HEK293T (cell line): Measurements from ENCODE around the gene BCL2L2.

Experiments used
- CTCF ChIA-PET: fragments of 350-600 bp; formaldehyde crosslinking; extraction: SDS; loops from one replicate; lab custom pipeline; 2021; ENCODE audit warnings: antibody characterized with exemption, inconsistent platforms; lab: Yijun Ruan, JAX
- POLR2A ChIA-PET: fragments of 350-600 bp; formaldehyde crosslinking; extraction: SDS; loops from one replicate; lab custom pipeline; 2020; ENCODE audit warnings: antibody characterized with exemption, inconsistent platforms; lab: Yijun Ruan, JAX
- DNase-seq: peaks from one replicate; pipeline ENCODE4 v3.0.0; 2012; ENCODE audit warnings: mixed read lengths; ENCODE audit errors: extremely low spot score
- ARNT ChIP-seq: fragments of 450-650 bp; IDR thresholded peaks from 2 replicates; pipeline ENCODE4 v1.6.1; 2017; ENCODE audit warnings: mild to moderate bottlenecking
- BHLHE40 ChIP-seq: fragments of 450-650 bp; IDR thresholded peaks from 2 replicates; pipeline ENCODE4 v1.6.1; 2016; ENCODE audit warnings: mild to moderate bottlenecking, moderate library complexity, borderline replicate concordance
- CTBP1 ChIP-seq: fragments of 450-650 bp; IDR thresholded peaks from 2 replicates; pipeline ENCODE4 v1.6.1; 2016; ENCODE audit warnings: borderline replicate concordance
- ELF4 ChIP-seq: fragments of 450-650 bp; IDR thresholded peaks from 2 replicates; pipeline ENCODE4 v1.6.1; 2017; ENCODE audit warnings: antibody characterized with exemption
- FOXA1 ChIP-seq: fragments of 450-650 bp; IDR thresholded peaks from 2 replicates; pipeline ENCODE4 v1.6.1; 2016; ENCODE audit warnings: mild to moderate bottlenecking
- FOXK2 ChIP-seq: fragments of 450-650 bp; IDR thresholded peaks from 2 replicates; pipeline ENCODE4 v1.6.1; 2016; ENCODE audit warnings: mild to moderate bottlenecking
- FOXM1 ChIP-seq: fragments of 450-650 bp; IDR thresholded peaks from 2 replicates; pipeline ENCODE4 v1.6.1; 2017; ENCODE audit warnings: mild to moderate bottlenecking, borderline replicate concordance
- HDGF ChIP-seq: fragments of 450-650 bp; IDR thresholded peaks from 2 replicates; pipeline ENCODE4 v1.6.1; 2017; ENCODE audit warnings: antibody characterized with exemption, borderline replicate concordance
- L3MBTL2 ChIP-seq: fragments of 450-650 bp; conservative IDR thresholded peaks from 2 replicates; pipeline ENCODE4 v1.6.1; 2016; ENCODE audit warnings: mild to moderate bottlenecking
- LEF1 ChIP-seq: fragments of 450-650 bp; IDR thresholded peaks from 2 replicates; pipeline ENCODE4 v1.6.1; 2017; ENCODE audit warnings: mild to moderate bottlenecking, borderline replicate concordance
- NFRKB ChIP-seq: fragments of 450-650 bp; IDR thresholded peaks from 2 replicates; pipeline ENCODE4 v1.6.1; 2016; ENCODE audit warnings: mild to moderate bottlenecking, moderate library complexity
- SP1 ChIP-seq: fragments of 450-650 bp; IDR thresholded peaks from 2 replicates; pipeline ENCODE4 v1.6.1; 2017
- SUZ12 ChIP-seq: fragments of 450-650 bp; IDR thresholded peaks from 2 replicates; pipeline ENCODE4 v1.6.1; 2016; ENCODE audit warnings: mild to moderate bottlenecking
- TARDBP ChIP-seq: fragments of 450-650 bp; IDR thresholded peaks from 2 replicates; pipeline ENCODE4 v1.6.1; 2016
- ZNF384 ChIP-seq: fragments of 450-650 bp; IDR thresholded peaks from 2 replicates; pipeline ENCODE4 v1.6.1; 2016
- TF ChIP-seq, protein P1 (sequence below): fragments of 450-650 bp; IDR thresholded peaks from 2 replicates; pipeline ENCODE4 v1.6.1; 2016

Gene BCL2L2

GRCh38 chr14:23345987-23346692, 39.5 kb downstream of the BCL2L2 start:
- DNase-seq, result no peak
- ChIA-PET POLR2A (interaction anchor here (1.1 to 1.8 kb wide), 2 partner anchors 25 to 251 kb away, joined by 3 to 11 read pairs; partner anchors contain the start of genes ACIN1, C14orf119 and PABPN1), CTCF (interaction anchor here (0.9 to 2.3 kb wide), 3 partner anchors 14 to 37 kb away, joined by 3 to 8 read pairs (median 5); no protein-coding TSS in a partner anchor)
- TF ChIP-seq HDGF (no peak), NFRKB (no peak), FOXA1 (no peak), ZNF384 (no peak), L3MBTL2 (no peak), FOXM1 (no peak), BHLHE40 (no peak), ARNT (no peak), SP1 (no peak), TARDBP (no peak), ELF4 (no peak), LEF1 (no peak), SUZ12 (no peak), CTBP1 (no peak)

DNA sequence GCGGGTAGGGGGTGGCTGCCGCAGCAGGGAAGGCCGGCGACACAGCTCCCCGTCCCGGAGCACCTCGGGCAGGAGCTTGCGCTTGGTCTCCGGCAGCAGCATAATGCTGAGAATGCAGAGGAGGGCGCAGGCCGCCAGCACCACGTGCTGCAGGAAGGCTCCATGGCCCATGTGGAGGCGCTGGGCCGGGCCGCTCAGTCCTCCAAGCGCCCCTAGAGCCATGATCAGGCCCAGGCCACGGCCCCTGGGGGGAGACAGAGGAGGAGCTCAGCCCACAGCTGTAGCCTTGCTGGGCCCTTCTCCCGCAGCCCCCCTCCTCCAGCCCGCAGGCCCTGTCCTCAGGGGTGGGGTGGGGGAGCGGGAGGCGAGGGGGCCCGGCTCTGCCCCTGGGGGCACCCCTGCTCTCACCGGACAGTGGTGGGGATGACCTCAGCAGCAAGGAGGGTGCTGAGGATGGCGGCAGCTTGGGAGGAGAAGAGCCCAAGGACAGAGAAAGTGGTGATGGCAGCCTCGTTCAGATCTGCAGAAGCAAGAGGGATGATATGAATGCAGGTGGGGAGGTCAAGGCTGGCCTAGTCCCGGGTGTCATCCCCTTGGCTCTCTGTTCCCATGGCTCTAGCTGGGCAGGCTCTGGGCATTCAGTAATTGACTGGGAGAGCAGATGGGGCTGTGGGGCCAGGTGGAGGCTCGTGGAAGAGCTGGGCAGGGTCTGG, 40.2 kb downstream of the BCL2L2 start:
- DNase-seq, result no peak
- CTCF ChIA-PET, result interaction anchor here (2.3 kb wide), 1 partner anchor 13 kb away, joined by 8 read pairs; no protein-coding TSS in a partner anchor
- POLR2A ChIA-PET, result interaction anchor here (1.8 kb wide), 1 partner anchor 26 kb away, joined by 11 read pairs; the partner anchor contains the start of gene PABPN1
- TF ChIP-seq ELF4, result no peak
- TF ChIP-seq TARDBP, result no peak
- TF ChIP-seq L3MBTL2, result no peak
- no peak for TF ChIP-seq SP1
- no peak for TF ChIP-seq CTBP1

- no peak for DNase-seq
- TF ChIP-seq ARNT, result no peak
- TF ChIP-seq FOXA1, result no peak
- no peak for TF ChIP-seq BHLHE40
- no peak for TF ChIP-seq NFRKB
- ChIA-PET POLR2A (no interaction called here), CTCF (no interaction called here)
These were observed 41.0 kb downstream of the BCL2L2 start for GRCh38 chr14:23347406-23348296.

GRCh38 chr14:23348297-23348655, 41.6 kb downstream of the BCL2L2 start:
- no peak for DNase-seq
- TF ChIP-seq, protein P1, sequence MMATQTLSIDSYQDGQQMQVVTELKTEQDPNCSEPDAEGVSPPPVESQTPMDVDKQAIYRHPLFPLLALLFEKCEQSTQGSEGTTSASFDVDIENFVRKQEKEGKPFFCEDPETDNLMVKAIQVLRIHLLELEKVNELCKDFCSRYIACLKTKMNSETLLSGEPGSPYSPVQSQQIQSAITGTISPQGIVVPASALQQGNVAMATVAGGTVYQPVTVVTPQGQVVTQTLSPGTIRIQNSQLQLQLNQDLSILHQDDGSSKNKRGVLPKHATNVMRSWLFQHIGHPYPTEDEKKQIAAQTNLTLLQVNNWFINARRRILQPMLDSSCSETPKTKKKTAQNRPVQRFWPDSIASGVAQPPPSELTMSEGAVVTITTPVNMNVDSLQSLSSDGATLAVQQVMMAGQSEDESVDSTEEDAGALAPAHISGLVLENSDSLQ, result no peak
- TF ChIP-seq ARNT (no peak), FOXA1 (no peak), L3MBTL2 (no peak), FOXK2 (no peak), HDGF (no peak), BHLHE40 (no peak), FOXM1 (no peak), SUZ12 (no peak), NFRKB (no peak), LEF1 (no peak), TARDBP (no peak), CTBP1 (no peak), SP1 (no peak)
- ChIA-PET CTCF (no interaction called here), POLR2A (no interaction called here)

DNA sequence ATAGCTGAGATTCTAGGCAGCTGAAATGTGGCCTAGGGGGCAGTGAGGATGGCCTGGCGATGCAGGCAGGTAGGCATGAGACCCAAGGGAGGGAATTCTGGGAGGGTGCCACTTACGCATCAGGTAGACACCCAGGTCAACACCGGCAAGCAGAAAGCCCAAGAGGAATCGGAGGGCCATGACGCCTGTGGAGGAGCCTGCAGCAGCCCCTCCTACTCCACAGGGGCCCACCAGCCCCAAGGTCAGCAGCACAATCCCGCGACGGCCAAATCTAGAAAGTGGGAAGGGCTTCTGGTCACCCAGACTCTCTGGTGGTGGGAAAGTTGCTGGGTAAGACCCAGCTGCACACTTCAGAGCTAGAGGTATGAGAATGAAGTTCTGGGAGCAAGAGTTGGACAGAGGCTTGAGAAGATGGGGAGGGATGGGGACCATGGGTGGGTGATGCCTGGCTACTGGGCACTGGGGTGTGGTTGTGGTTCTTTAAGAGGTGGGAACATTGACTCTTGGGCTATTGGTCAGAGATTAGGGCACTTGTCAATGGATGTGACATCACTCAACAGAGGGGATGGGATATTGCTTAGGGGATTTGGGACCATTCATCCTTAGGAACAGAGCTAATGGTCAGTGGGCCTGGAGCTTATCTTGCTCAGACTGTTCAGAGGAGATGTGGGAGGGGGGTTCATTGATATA, 42.7 kb downstream of the BCL2L2 start:
- POLR2A ChIA-PET, result no interaction called here
- no peak for DNase-seq
- TF ChIP-seq FOXK2, result no peak
- TF ChIP-seq SUZ12, result no peak
- TF ChIP-seq FOXM1, result no peak
- no peak for TF ChIP-seq TARDBP
- TF ChIP-seq ZNF384, result no peak
- no peak for TF ChIP-seq LEF1
- TF ChIP-seq SP1, result no peak
- TF ChIP-seq, protein P1, result no peak
- TF ChIP-seq ELF4, result no peak
- TF ChIP-seq ARNT, result no peak
- TF ChIP-seq FOXA1, result no peak
- TF ChIP-seq HDGF, result no peak
- TF ChIP-seq BHLHE40, result no peak
- no peak for TF ChIP-seq NFRKB
- TF ChIP-seq L3MBTL2, result no peak
- no peak for TF ChIP-seq CTBP1
- CTCF ChIA-PET, result no interaction called here
